Measurements from ENCODE around the gene ATAD3B.
"Not testable (repeated sequence)": the region's sequence is repeated elsewhere in the genome, so short reads cannot be mapped to it uniquely, and the experiment has no call there.

DNA sequence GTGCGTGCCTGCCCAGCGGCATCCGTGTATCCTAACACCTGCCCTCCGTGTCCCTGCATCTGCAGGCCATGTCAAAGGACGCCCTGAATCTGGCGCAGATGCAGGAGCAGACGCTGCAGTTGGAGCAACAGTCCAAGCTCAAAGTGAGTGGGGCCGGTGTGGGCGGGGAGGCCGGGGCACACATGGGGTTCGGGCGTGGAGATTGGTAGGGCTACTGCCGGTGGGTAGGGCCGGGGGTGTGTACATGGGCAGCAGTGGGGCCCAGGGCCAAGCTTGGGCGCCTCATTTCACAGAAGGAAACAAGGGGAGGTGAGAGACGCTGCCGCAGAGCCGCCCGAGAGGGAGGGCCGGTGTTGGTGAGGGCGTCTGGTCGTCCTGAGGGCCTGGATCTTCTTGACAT is 20.9 kb upstream of the ATAD3B start:
- not testable (repeated sequence) for TF ChIP-seq POLR2A, CTCF (IDR thresholded peaks at IDR 0.05)
